GM19099 (cell line): ENCODE measurements around the gene PHF13.

ENCODE experiments used
- POLR2A ChIP-seq: IDR thresholded peaks from 3 replicates; pipeline ENCODE4 v1.6.1; 2011; ENCODE audit warnings: low read depth; ENCODE audit not compliant: insufficient read length; ENCODE audit errors: extremely low read depth

The PHF13 gene

GRCh38 chr1:6581561-6582305 is 31.8 kb upstream of the PHF13 start:
- TF ChIP-seq POLR2A = no peak

GRCh38 chr1:6582370-6582769 is 31.2 kb upstream of the PHF13 start:
- no peak for TF ChIP-seq POLR2A

GRCh38 chr1:6584126-6585080 is 29.1 kb upstream of the PHF13 start:
- TF ChIP-seq POLR2A = no peak

DNA sequence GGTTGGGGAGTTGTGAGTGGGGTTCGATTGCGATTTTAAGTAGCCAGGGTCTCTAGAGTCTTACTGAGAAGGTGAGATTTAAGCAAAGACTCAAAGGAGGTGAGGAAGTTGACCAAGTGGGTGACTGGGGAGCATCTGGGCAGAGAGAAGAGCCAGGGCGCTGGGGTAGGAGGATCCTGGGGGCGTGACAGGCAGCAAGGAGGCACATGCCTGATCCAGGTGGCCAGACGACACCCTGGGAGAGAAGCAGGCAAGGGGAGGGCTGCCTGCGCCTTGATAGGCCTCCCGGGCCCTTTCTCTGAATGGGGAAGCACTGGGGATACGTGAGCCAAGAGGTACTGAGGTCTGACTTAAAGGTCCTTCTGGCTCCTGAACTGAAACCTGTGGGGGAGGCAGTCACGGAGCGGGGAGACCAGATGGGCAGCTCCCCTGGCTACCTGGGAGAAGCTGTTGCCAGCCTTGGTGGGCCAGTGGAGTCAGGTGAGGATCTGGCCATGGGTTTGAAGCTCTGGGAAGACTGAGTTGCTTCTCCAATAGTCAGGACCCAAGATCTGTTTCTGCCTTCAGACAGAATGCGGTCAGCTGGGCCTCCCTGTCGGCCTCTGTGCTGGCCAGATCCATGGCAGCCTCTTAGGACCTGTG is 28.3 kb upstream of the PHF13 start:
- TF ChIP-seq POLR2A = no peak

GRCh38 chr1:6585841-6586240 is 27.7 kb upstream of the PHF13 start:
- no peak for TF ChIP-seq POLR2A

DNA sequence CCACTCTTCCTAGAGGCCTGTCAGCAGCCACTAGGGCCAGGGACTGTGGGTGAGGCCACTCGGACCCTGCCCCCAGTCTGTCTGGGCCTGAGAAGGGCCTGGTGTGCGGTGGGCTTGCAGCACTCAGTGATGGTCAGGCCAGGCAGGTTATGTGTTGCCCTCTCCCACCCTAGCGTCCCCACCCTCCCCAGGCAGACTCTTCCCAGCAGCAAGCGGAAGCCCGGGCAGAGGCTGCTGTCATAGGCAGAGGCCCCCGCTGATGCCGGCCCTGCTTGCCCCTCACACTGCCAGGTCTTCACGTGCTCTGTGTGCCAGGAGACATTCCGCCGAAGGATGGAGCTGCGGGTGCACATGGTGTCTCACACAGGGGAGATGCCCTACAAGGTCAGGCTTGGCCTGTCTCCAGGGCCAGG is 27.1 kb upstream of the PHF13 start:
- TF ChIP-seq POLR2A = no peak

DNA sequence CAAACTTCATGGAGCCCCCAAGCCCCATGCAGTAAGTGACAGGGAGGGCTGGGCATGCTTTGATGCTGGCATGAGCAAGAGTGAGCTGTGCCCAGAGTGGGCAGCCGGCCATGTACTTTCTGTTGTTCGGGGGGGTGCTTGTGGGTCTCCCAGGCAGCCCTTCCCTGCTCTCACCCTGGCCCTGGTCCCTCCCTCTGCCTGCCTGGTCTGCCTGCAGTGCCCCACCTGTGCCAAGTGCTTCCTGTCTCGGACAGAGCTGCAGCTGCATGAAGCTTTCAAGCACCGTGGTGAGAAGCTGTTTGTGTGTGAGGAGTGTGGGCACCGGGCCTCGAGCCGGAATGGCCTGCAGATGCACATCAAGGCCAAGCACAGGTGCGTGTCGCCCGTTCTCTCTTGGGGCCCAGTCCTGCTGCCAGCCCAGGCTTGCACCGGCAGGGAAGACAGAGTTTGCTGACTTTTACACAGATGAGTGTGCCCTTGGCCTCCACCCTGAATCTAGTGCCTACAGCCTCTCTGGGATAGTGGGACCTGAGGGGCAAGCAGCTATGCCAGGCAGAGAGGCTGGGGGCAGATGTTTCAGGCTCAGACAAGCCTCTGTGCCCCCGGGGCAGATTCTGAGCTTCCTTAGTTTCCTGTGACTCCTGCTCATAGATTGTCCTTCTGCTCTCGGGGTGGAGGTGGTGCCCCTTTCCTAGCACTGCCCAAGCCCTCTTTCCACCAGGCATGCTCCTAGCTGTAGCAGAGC is 26.1 kb upstream of the PHF13 start:
- no peak for TF ChIP-seq POLR2A

- no peak for TF ChIP-seq POLR2A
Observed at GRCh38 chr1:6588128-6588892, 25.2 kb upstream of the PHF13 start.

DNA sequence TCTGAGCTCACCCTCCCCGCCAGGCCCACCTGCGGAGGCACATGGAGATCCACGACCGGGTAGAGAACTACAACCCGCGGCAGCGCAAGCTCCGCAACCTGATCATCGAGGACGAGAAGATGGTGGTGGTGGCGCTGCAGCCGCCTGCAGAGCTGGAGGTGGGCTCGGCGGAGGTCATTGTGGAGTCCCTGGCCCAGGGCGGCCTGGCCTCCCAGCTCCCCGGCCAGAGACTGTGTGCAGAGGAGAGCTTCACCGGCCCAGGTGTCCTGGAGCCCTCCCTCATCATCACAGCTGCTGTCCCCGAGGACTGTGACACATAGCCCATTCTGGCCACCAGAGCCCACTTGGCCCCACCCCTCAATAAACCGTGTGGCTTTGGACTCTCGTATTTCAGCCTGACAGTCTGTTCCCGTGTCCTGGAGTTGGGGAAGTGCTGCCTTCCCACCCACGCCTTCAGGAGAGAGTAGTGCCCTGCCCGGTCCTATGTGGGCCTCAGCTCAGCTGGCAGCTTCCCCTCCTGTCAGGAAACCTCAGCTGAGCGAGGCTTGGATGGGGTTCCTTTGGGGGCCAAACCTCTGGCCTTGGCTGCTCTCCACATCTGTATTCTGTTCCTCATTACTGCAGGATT is 24.5 kb upstream of the PHF13 start:
- no peak for TF ChIP-seq POLR2A

- TF ChIP-seq POLR2A = no peak
Observed at GRCh38 chr1:6590046-6590445, 23.5 kb upstream of the PHF13 start.

- TF ChIP-seq POLR2A = no peak
Observed at GRCh38 chr1:6591222-6591621, 22.3 kb upstream of the PHF13 start.

- no peak for TF ChIP-seq POLR2A
Observed at GRCh38 chr1:6591644-6592043, 21.9 kb upstream of the PHF13 start.

DNA sequence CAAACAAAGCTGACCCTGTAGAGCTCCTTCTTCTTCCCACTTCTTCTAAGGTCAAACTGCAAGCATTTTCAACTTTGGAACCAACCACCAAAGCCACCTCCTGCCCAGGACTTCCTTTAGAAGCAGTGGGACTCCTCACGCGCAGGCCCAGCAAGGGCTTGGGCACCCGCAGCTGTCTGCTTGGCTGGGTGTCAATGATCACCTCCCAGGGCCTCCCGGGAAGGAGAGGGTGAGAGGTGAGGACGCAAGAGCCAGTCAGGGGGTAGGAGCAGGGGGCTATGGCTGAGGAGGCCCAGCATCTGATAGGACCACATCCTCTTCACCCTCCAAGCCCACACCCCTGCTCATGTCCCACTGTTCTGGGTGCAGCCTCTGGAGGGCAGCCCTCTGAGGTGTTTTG is 21.1 kb upstream of the PHF13 start:
- TF ChIP-seq POLR2A = no peak
